ENCODE measurements around the gene RHEX.

Gene RHEX

GRCh38 chr1:206120406-206120805 lies 67.4 kb downstream of the RHEX start:
- no peak for DNase-seq

GRCh38 chr1:206121269-206121668 lies 68.3 kb downstream of the RHEX start:
- no peak for DNase-seq

GRCh38 chr1:206122686-206123085 lies 69.7 kb downstream of the RHEX start:
- no peak for DNase-seq

GRCh38 chr1:206125346-206125745 lies 72.4 kb downstream of the RHEX start:
- no peak for DNase-seq

- no peak for DNase-seq
Observed at GRCh38 chr1:206127336-206127735, 74.4 kb downstream of the RHEX start.

GRCh38 chr1:206128196-206128595 lies 75.2 kb downstream of the RHEX start:
- no peak for DNase-seq

GRCh38 chr1:206131037-206131436 lies 78.1 kb downstream of the RHEX start:
- no peak for DNase-seq

GRCh38 chr1:206133751-206134415 lies 80.9 kb downstream of the RHEX start:
- DNase-seq, result no peak

GRCh38 chr1:206135248-206135647 lies 82.3 kb downstream of the RHEX start:
- DNase-seq, result no peak

GRCh38 chr1:206136241-206136640 lies 83.3 kb downstream of the RHEX start:
- no peak for DNase-seq

- DNase-seq, result no peak
Observed at GRCh38 chr1:206142011-206142410, 89.0 kb downstream of the RHEX start.

- DNase-seq, result no peak
Observed at GRCh38 chr1:206142770-206143169, 89.8 kb downstream of the RHEX start.

GRCh38 chr1:206143537-206144172 lies 90.7 kb downstream of the RHEX start:
- no peak for DNase-seq

- DNase-seq, result no peak
Observed at GRCh38 chr1:206144605-206145004, 91.6 kb downstream of the RHEX start.

- no peak for DNase-seq
Observed at GRCh38 chr1:206145771-206146290, 92.9 kb downstream of the RHEX start.
